HepG2 (cell line): ENCODE measurements around the gene TECPR1. TPM values are rescaled to one million over a fixed set of nuclear protein-coding genes. Genes with fewer than 3 reads are reported as not detected.

Experiments
- CBX1 ChIP-seq: IDR thresholded peaks from one replicate; pipeline ENCODE4 v1.6.1; 2016; ENCODE audit warnings: antibody characterized with exemption, low read depth
- ERF ChIP-seq: IDR thresholded peaks from 2 replicates; pipeline ENCODE4 v1.6.1; 2018; ENCODE audit warnings: missing biosample characterization, missing genetic modification reagents
- FOXO1 ChIP-seq: sonication (generic); formaldehyde crosslinking; IDR thresholded peaks from 2 replicates; pipeline ENCODE4 v1.4.0; 2020; ENCODE audit warnings: missing genetic modification reagents
- GATAD2A ChIP-seq: IDR thresholded peaks from 2 replicates; pipeline ENCODE4 v1.6.1; 2016
- HDAC2 ChIP-seq: sonication (generic); formaldehyde crosslinking; IDR thresholded peaks from 2 replicates; pipeline ENCODE4 v1.4.0; 2020; ENCODE audit warnings: missing genetic modification reagents
- IKZF1 ChIP-seq: fragments of 450-650 bp; IDR thresholded peaks from 2 replicates; pipeline ENCODE4 v1.7.1; 2016
- NR2F1 ChIP-seq, 2 experiments: fragments of 450-650 bp in 1 of 2; formaldehyde crosslinking in 1 of 2; IDR thresholded peaks; 2 replicates each; pipeline versions ENCODE4 v1.5.0 to v1.6.1; 2016 to 2020; ENCODE audit warnings: mild to moderate bottlenecking in 1 of 2, missing compliant biosample characterization in 1 of 2, missing genetic modification reagents in 1 of 2, moderate library complexity in 1 of 2
- PATZ1 ChIP-seq: sonication (generic); formaldehyde crosslinking; IDR thresholded peaks from 2 replicates; pipeline ENCODE4 v1.4.0; 2020; ENCODE audit warnings: missing genetic modification reagents
- XBP1 ChIP-seq: sonication (generic); formaldehyde crosslinking; IDR thresholded peaks from 2 replicates; pipeline ENCODE4 v1.5.0; 2020; ENCODE audit warnings: missing genetic modification reagents
- ZBTB20 ChIP-seq: sonication (generic); formaldehyde crosslinking; IDR thresholded peaks from 2 replicates; pipeline ENCODE4 v1.8.1; 2023; ENCODE audit warnings: missing genetic modification reagents, low read depth, mild to moderate bottlenecking, borderline replicate concordance
- ZNF10 ChIP-seq: sonication (generic); formaldehyde crosslinking; IDR thresholded peaks from 2 replicates; pipeline ENCODE4 v1.4.0; 2020; ENCODE audit warnings: mild to moderate bottlenecking, low read depth, missing genetic modification reagents, borderline replicate concordance
- ZNF101 ChIP-seq: sonication (generic); formaldehyde crosslinking; IDR thresholded peaks from 2 replicates; pipeline ENCODE4 v1.4.0; 2020; ENCODE audit warnings: mild to moderate bottlenecking, low read depth, missing genetic modification reagents, borderline replicate concordance
- ZNF337 ChIP-seq: sonication (generic); formaldehyde crosslinking; IDR thresholded peaks from 2 replicates; pipeline ENCODE4 v1.5.1; 2020; ENCODE audit warnings: missing genetic modification reagents, low read depth, mild to moderate bottlenecking, borderline replicate concordance
- ZNF556 ChIP-seq: sonication (generic); formaldehyde crosslinking; IDR thresholded peaks from 2 replicates; pipeline ENCODE4 v1.4.0; 2020; ENCODE audit warnings: mild to moderate bottlenecking, missing genetic modification reagents, borderline replicate concordance
- ZNF589 ChIP-seq: sonication (generic); formaldehyde crosslinking; conservative IDR thresholded peaks from 2 replicates; pipeline ENCODE4 v1.8.0; 2022; ENCODE audit warnings: mild to moderate bottlenecking, moderate library complexity, missing genetic modification reagents
- ZNF616 ChIP-seq: sonication (generic); formaldehyde crosslinking; IDR thresholded peaks from 2 replicates; pipeline ENCODE4 v1.5.0; 2020; ENCODE audit warnings: low read depth, mild to moderate bottlenecking, missing genetic modification reagents
- ZNF839 ChIP-seq: sonication (generic); formaldehyde crosslinking; IDR thresholded peaks from 2 replicates; pipeline ENCODE4 v1.4.0; 2020; ENCODE audit warnings: missing genetic modification reagents, mild to moderate bottlenecking, borderline replicate concordance
- ZSCAN12 ChIP-seq: sonication (generic); formaldehyde crosslinking; IDR thresholded peaks from 2 replicates; pipeline ENCODE4 v1.9.0; 2021; ENCODE audit warnings: mild to moderate bottlenecking, missing genetic modification reagents
- ZSCAN20 ChIP-seq: sonication (generic); formaldehyde crosslinking; IDR thresholded peaks from 2 replicates; pipeline ENCODE4 v1.4.0; 2020; ENCODE audit warnings: missing genetic modification reagents, mild to moderate bottlenecking, borderline replicate concordance
- ZSCAN30 ChIP-seq: sonication (generic); formaldehyde crosslinking; IDR thresholded peaks from 2 replicates; pipeline ENCODE4 v1.5.0; 2020; ENCODE audit warnings: mild to moderate bottlenecking, missing genetic modification reagents
- polyA plus RNA-seq, 8 experiments: library from polyadenylated mRNA; depleted of rRNA in 3 of 8; stranded (reverse) in 7 of 8; unstranded in 1 of 8; fragments of >200 nt; fragmentation: Illumina TruSeq in 4 of 8; extraction: Trizol in 4 of 8; gene quantifications; 2 replicates each; pipeline versions ENCODE4 v1.2.1 to v1.2.3, GENCODE V29; 2011 to 2016; ENCODE audit warnings: low read depth in 4 of 8, missing spikeins in 1 of 8, mixed read lengths in 1 of 8; ENCODE audit not compliant: insufficient read depth in 1 of 8
- total RNA-seq, 5 experiments: library from RNA; depleted of rRNA; stranded (reverse); fragments of >200 nt; fragmentation: Illumina TruSeq; extraction: Trizol; gene quantifications; 2 replicates each; pipeline ENCODE4 v1.2.3, GENCODE V29; 2016; ENCODE audit warnings: low read depth in 1 of 5
- TF ChIP-seq, protein P1 (sequence below): sonication (generic); formaldehyde crosslinking; IDR thresholded peaks from 2 replicates; pipeline ENCODE4 v1.8.1; 2022; ENCODE audit warnings: low read depth, mild to moderate bottlenecking, missing genetic modification reagents
- TF ChIP-seq, protein P2 (sequence below): sonication (generic); formaldehyde crosslinking; IDR thresholded peaks from 2 replicates; pipeline ENCODE4 v1.4.0; 2020; ENCODE audit warnings: missing genetic modification reagents

TECPR1 gene
- total and polyA plus RNA-seq, 2 of the 13 experiments (the other 11 are each of a cell fraction or from before 2014, with no cell fraction given): 2.3 to 6.3 TPM

DNA sequence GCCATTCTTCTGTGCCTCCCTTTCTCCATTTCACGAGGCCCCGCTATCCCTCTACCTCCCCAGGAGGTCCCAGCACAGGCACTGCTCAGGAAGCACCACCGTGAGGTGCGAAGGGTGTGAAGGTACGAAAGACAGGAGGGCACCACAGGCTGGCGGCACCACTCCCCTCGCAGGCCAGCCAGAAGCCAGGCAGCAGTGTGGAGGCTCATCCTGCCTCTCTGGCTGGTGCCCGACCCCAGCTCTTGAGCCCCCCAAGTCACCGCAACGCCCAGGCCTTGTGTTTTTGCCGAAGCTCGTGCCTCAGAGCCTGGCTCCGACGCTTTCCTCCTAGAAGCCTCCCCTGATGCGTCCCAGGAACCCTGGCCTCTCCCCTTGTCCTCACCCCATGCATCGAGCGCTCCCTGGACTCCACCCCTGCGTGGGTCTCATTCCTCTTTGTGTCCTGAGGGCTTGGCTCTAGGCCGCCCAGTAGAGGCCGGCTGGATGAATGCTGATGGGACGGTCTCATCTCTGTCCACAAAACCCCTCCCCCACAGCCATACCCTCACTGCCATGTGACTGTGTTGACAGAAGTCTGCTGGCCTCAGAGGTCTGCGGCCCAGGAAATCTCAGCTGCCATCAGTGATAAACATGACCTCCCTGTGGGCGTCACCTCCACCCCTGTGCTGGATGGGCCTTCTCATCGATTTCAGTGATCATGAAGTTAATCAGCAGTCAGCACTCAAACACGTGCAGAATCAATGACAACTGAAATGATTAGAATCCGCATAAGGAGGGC lies 48.8 kb upstream of the TECPR1 start (continued):
- TF ChIP-seq PATZ1 (peak; percentile 32; the same call in 1 of the 2 replicates), IKZF1 (no peak), ERF (CRISPR knock-in tag) (peak; percentile 59), NR2F1 (CRISPR knock-in tag; IDR thresholded peaks at IDR 0.05) (peak in 1 of 2 experiments; percentile 80; a peak in 1 of 4 replicates), ZNF616 (CRISPR knock-in tag) (no peak), ZNF10 (no peak), ZBTB20 (CRISPR knock-in tag) (peak; percentile 51; the same call in 1 of the 2 replicates), HDAC2 (CRISPR knock-in tag) (peak; percentile 89), ZNF556 (CRISPR knock-in tag) (peak; percentile 69; the same call in 1 of the 2 replicates), ZSCAN20 (no peak), ZNF839 (CRISPR knock-in tag) (no peak), XBP1 (no peak), ZSCAN30 (CRISPR knock-in tag) (no peak), CBX1 (no peak), ZNF101 (no peak), ZNF589 (CRISPR knock-in tag) (no peak), GATAD2A (CRISPR knock-in tag) (peak; percentile 92), ZSCAN12 (CRISPR knock-in tag) (no peak), ZNF337 (CRISPR knock-in tag) (no peak), FOXO1 (CRISPR knock-in tag) (peak; percentile 91)
- TF ChIP-seq, protein P1, sequence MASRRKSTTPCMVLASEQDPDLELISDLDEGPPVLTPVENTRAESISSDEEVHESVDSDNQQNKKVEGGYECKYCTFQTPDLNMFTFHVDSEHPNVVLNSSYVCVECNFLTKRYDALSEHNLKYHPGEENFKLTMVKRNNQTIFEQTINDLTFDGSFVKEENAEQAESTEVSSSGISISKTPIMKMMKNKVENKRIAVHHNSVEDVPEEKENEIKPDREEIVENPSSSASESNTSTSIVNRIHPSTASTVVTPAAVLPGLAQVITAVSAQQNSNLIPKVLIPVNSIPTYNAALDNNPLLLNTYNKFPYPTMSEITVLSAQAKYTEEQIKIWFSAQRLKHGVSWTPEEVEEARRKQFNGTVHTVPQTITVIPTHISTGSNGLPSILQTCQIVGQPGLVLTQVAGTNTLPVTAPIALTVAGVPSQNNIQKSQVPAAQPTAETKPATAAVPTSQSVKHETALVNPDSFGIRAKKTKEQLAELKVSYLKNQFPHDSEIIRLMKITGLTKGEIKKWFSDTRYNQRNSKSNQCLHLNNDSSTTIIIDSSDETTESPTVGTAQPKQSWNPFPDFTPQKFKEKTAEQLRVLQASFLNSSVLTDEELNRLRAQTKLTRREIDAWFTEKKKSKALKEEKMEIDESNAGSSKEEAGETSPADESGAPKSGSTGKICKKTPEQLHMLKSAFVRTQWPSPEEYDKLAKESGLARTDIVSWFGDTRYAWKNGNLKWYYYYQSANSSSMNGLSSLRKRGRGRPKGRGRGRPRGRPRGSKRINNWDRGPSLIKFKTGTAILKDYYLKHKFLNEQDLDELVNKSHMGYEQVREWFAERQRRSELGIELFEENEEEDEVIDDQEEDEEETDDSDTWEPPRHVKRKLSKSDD (CRISPR knock-in tag): peak; percentile 77; the same call in 1 of the 2 replicates
- TF ChIP-seq, protein P2, sequence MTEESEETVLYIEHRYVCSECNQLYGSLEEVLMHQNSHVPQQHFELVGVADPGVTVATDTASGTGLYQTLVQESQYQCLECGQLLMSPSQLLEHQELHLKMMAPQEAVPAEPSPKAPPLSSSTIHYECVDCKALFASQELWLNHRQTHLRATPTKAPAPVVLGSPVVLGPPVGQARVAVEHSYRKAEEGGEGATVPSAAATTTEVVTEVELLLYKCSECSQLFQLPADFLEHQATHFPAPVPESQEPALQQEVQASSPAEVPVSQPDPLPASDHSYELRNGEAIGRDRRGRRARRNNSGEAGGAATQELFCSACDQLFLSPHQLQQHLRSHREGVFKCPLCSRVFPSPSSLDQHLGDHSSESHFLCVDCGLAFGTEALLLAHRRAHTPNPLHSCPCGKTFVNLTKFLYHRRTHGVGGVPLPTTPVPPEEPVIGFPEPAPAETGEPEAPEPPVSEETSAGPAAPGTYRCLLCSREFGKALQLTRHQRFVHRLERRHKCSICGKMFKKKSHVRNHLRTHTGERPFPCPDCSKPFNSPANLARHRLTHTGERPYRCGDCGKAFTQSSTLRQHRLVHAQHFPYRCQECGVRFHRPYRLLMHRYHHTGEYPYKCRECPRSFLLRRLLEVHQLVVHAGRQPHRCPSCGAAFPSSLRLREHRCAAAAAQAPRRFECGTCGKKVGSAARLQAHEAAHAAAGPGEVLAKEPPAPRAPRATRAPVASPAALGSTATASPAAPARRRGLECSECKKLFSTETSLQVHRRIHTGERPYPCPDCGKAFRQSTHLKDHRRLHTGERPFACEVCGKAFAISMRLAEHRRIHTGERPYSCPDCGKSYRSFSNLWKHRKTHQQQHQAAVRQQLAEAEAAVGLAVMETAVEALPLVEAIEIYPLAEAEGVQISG (CRISPR knock-in tag): peak; percentile 44; the same call in 1 of the 2 replicates
